ENCODE measurements around the gene RFPL3. TPM values are rescaled to one million over a fixed set of nuclear protein-coding genes. Genes with fewer than 3 reads are reported as not detected.

Gene RFPL3
- total and polyA plus RNA-seq, 2 experiments from 2014 or later = not detected

DNA sequence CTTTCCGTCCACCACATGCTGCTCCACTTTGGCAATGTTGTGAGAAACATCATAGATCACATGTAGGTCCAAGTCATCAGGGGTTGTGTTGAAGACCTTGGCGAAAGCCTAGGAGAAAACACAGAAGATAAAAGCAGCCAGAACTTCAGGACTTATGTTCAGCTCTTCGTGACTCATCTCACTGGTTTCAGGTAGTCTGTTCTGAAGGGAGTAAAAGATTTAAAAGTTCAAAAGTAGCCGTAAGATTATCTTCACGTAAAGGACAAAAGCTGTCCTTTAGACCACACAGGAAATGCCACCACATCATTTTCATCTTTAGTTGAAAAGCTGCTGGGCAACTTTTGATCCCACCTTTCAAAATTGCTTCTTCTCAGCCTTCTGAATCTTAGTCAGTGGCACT is 37.4 kb downstream of the RFPL3 start (continued):
- no peak for TF ChIP-seq EZH2 (IDR thresholded peaks at IDR 0.05; ENCODE audit: low read depth, unreplicated experiment)
- no peak for TF ChIP-seq JUNB (IDR thresholded peaks at IDR 0.05; ENCODE audit: unreplicated experiment)

DNA sequence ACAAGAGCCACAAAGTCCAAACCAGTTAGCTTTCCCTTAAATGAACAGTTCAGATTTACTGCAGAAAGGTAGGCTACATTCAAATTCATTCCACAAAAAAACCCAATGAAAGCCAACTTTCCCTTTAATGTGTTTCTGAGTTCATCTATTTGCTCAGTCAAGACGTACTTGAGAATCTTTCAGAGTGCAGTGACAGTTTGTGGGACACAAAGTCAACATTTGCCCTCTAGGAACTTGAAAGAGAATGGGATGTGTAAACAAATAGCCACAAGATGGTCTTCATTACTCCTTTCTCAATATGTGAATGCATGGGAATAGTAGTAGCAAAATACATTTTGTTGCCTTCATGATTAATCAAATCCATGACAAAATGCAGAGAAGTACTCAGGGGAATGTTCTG is 38.6 kb downstream of the RFPL3 start:
- Histone ChIP-seq H3K36me3 (ENCODE audit: insufficient read depth) (peaks cover 81% of the 10 kb centered on the region), H3K79me2 (replicated peaks; ENCODE audit: insufficient read depth) (no peaks in the 10 kb centered on the region), H3K4me2 (no peak overlapping the region), H3K27me3 (ENCODE audit: insufficient read depth) (no peaks in the 10 kb centered on the region), H3K27ac (ENCODE audit: low read depth) (no peak overlapping the region), H3K4me3 (no peak overlapping the region), H3K9me2 (ENCODE audit: insufficient read depth) (no peaks in the 10 kb centered on the region), H2AFZ (no peak overlapping the region), H3K4me1 (ENCODE audit: insufficient read depth) (no peaks in the 10 kb centered on the region), H4K20me1 (replicated peaks; ENCODE audit: insufficient read depth) (peaks cover 22% of the 10 kb centered on the region; the same call in 1 of the 2 replicates), H3F3A (replicated peaks; ENCODE audit: low read depth) (no peaks in the 10 kb centered on the region)
- no peaks in the 10 kb centered on the region for H3K27me3 Mint-ChIP-seq (ENCODE audit: insufficient read depth, low read depth, poor library complexity)
- ATAC-seq = no peak
- H3K27ac Mint-ChIP-seq = no peak overlapping the region
- H3K4me1 Mint-ChIP-seq = no peaks in the 10 kb centered on the region
- no peak for DNase-seq (ENCODE audit: low spot score)
- no peak overlapping the region for H3K4me3 Mint-ChIP-seq
- TF ChIP-seq, protein P1, sequence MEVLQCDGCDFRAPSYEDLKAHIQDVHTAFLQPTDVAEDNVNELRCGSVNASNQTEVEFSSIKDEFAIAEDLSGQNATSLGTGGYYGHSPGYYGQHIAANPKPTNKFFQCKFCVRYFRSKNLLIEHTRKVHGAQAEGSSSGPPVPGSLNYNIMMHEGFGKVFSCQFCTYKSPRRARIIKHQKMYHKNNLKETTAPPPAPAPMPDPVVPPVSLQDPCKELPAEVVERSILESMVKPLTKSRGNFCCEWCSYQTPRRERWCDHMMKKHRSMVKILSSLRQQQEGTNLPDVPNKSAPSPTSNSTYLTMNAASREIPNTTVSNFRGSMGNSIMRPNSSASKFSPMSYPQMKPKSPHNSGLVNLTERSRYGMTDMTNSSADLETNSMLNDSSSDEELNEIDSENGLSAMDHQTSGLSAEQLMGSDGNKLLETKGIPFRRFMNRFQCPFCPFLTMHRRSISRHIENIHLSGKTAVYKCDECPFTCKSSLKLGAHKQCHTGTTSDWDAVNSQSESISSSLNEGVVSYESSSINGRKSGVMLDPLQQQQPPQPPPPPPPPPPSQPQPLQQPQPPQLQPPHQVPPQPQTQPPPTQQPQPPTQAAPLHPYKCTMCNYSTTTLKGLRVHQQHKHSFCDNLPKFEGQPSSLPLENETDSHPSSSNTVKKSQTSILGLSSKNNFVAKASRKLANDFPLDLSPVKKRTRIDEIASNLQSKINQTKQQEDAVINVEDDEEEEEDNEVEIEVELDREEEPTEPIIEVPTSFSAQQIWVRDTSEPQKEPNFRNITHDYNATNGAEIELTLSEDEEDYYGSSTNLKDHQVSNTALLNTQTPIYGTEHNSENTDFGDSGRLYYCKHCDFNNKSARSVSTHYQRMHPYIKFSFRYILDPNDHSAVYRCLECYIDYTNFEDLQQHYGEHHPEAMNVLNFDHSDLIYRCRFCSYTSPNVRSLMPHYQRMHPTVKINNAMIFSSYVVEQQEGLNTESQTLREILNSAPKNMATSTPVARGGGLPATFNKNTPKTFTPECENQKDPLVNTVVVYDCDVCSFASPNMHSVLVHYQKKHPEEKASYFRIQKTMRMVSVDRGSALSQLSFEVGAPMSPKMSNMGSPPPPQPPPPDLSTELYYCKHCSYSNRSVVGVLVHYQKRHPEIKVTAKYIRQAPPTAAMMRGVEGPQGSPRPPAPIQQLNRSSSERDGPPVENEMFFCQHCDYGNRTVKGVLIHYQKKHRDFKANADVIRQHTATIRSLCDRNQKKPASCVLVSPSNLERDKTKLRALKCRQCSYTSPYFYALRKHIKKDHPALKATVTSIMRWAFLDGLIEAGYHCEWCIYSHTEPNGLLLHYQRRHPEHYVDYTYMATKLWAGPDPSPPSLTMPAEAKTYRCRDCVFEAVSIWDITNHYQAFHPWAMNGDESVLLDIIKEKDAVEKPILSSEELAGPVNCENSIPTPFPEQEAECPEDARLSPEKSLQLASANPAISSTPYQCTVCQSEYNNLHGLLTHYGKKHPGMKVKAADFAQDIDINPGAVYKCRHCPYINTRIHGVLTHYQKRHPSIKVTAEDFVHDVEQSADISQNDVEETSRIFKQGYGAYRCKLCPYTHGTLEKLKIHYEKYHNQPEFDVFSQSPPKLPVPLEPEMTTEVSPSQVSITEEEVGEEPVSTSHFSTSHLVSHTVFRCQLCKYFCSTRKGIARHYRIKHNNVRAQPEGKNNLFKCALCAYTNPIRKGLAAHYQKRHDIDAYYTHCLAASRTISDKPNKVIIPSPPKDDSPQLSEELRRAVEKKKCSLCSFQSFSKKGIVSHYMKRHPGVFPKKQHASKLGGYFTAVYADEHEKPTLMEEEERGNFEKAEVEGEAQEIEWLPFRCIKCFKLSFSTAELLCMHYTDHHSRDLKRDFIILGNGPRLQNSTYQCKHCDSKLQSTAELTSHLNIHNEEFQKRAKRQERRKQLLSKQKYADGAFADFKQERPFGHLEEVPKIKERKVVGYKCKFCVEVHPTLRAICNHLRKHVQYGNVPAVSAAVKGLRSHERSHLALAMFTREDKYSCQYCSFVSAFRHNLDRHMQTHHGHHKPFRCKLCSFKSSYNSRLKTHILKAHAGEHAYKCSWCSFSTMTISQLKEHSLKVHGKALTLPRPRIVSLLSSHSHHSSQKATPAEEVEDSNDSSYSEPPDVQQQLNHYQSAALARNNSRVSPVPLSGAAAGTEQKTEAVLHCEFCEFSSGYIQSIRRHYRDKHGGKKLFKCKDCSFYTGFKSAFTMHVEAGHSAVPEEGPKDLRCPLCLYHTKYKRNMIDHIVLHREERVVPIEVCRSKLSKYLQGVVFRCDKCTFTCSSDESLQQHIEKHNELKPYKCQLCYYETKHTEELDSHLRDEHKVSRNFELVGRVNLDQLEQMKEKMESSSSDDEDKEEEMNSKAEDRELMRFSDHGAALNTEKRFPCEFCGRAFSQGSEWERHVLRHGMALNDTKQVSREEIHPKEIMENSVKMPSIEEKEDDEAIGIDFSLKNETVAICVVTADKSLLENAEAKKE (CRISPR knock-in tag; IDR thresholded peaks at IDR 0.05) = no peak
- TF ChIP-seq CREB1 (CRISPR knock-in tag; IDR thresholded peaks at IDR 0.05; ENCODE audit: low read depth) (no peak), JUNB (IDR thresholded peaks at IDR 0.05; ENCODE audit: unreplicated experiment) (no peak), POLR2AphosphoS5 (IDR thresholded peaks at IDR 0.05; ENCODE audit: low read depth) (no peak)
- TF ChIP-seq, protein P2, sequence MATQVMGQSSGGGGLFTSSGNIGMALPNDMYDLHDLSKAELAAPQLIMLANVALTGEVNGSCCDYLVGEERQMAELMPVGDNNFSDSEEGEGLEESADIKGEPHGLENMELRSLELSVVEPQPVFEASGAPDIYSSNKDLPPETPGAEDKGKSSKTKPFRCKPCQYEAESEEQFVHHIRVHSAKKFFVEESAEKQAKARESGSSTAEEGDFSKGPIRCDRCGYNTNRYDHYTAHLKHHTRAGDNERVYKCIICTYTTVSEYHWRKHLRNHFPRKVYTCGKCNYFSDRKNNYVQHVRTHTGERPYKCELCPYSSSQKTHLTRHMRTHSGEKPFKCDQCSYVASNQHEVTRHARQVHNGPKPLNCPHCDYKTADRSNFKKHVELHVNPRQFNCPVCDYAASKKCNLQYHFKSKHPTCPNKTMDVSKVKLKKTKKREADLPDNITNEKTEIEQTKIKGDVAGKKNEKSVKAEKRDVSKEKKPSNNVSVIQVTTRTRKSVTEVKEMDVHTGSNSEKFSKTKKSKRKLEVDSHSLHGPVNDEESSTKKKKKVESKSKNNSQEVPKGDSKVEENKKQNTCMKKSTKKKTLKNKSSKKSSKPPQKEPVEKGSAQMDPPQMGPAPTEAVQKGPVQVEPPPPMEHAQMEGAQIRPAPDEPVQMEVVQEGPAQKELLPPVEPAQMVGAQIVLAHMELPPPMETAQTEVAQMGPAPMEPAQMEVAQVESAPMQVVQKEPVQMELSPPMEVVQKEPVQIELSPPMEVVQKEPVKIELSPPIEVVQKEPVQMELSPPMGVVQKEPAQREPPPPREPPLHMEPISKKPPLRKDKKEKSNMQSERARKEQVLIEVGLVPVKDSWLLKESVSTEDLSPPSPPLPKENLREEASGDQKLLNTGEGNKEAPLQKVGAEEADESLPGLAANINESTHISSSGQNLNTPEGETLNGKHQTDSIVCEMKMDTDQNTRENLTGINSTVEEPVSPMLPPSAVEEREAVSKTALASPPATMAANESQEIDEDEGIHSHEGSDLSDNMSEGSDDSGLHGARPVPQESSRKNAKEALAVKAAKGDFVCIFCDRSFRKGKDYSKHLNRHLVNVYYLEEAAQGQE (IDR thresholded peaks at IDR 0.05; ENCODE audit: unreplicated experiment) = no peak
- TF ChIP-seq, protein P3, sequence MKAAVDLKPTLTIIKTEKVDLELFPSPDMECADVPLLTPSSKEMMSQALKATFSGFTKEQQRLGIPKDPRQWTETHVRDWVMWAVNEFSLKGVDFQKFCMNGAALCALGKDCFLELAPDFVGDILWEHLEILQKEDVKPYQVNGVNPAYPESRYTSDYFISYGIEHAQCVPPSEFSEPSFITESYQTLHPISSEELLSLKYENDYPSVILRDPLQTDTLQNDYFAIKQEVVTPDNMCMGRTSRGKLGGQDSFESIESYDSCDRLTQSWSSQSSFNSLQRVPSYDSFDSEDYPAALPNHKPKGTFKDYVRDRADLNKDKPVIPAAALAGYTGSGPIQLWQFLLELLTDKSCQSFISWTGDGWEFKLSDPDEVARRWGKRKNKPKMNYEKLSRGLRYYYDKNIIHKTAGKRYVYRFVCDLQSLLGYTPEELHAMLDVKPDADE (IDR thresholded peaks at IDR 0.05) = no peak
- peaks cover 78% of the 10 kb centered on the region for H3K36me3 Mint-ChIP-seq (ENCODE audit: low read depth)
- H3K9me3 Mint-ChIP-seq = no peaks in the 10 kb centered on the region

Measured in GM23338 (cell line).